ENCODE data around the gene ALB.

DNA sequence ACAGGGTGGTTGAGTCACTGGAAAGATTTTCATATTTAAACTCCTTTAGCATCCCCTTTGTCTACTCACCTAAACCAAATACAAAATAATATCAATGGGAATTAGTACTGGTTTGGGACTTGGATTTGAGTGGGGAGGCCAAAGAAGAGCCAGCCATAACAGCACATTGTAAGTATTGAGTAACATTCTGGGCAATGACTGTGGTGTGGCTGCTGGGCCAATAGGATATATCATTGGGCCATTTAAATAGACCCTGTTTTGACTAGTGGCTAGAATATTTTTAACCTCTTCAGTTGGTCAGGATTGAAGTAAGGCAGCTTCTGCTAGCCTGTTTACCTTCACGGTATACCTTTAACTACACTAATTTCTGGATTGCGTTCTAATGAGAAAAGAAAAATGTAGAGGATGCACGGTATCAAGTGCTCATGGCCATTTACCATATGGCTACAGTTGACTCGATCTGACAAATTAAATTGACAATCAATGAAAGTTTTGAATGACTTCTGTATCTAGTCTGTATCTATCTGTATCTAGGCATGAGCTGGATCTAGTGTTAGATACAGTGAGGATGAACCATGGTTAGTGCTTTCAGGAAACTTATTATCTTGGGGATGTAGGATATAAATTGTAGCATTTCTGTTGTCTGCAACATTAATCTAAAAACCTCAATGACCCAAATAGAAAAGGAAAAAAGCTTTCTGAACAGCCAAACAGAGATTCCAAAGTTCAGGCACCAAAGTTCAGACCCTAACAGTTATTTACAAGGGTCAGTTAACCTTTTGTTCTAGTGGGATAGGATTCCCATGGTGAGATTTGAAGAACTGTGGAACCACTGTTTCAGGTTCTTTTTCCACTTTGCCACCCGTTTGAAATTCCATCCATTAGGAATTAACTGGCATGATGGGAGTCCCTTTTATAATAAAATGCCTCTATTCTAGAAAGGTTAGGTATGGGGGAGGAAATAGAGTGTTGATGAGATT lies 6.8 kb upstream of the ALB start:
- no peak for TF ChIP-seq EZH2 (IDR thresholded peaks at IDR 0.05; ENCODE audit: borderline replicate concordance, low read length)
- TF ChIP-seq, protein P1, sequence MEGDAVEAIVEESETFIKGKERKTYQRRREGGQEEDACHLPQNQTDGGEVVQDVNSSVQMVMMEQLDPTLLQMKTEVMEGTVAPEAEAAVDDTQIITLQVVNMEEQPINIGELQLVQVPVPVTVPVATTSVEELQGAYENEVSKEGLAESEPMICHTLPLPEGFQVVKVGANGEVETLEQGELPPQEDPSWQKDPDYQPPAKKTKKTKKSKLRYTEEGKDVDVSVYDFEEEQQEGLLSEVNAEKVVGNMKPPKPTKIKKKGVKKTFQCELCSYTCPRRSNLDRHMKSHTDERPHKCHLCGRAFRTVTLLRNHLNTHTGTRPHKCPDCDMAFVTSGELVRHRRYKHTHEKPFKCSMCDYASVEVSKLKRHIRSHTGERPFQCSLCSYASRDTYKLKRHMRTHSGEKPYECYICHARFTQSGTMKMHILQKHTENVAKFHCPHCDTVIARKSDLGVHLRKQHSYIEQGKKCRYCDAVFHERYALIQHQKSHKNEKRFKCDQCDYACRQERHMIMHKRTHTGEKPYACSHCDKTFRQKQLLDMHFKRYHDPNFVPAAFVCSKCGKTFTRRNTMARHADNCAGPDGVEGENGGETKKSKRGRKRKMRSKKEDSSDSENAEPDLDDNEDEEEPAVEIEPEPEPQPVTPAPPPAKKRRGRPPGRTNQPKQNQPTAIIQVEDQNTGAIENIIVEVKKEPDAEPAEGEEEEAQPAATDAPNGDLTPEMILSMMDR (IDR thresholded peaks at IDR 0.05; ENCODE audit: low read length), result no peak
